GM19467 (cell line): ENCODE measurements around the gene RBBP5.

Experiments used
- ATAC-seq: cut with Tn5 transposase; IDR thresholded peaks from one replicate; pipeline ENCODE4 v1.9.1; 2021; ENCODE audit warnings: mild to moderate bottlenecking, moderate library complexity; ENCODE audit not compliant: unreplicated experiment

Gene RBBP5

GRCh38 chr1:205076245-205076761 is 45.5 kb downstream of the RBBP5 start:
- ATAC-seq = no peak

- ATAC-seq = no peak
Observed at GRCh38 chr1:205075642-205076155, 46.1 kb downstream of the RBBP5 start.

DNA sequence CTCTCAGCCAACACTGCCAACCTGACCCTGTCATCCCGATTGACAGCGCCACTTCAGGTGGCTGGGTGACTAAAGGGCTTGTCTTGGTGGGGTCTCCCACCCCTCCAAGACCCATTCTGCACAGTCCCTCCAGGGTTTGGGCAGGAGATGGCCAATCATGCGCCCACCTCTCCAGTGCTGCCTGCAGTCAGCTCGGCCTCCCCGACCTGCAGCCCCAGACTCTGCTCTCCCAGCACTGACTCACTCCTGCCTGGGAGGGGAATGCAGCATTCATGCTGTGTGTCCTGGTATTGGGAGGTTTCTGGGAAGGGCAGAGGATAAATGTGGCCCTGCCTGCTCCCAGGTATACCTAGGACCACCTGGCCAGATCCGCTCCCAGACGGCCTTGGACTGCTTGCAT is 47.3 kb downstream of the RBBP5 start:
- ATAC-seq = no peak

GRCh38 chr1:205074084-205074483 is 47.7 kb downstream of the RBBP5 start:
- ATAC-seq = no peak

DNA sequence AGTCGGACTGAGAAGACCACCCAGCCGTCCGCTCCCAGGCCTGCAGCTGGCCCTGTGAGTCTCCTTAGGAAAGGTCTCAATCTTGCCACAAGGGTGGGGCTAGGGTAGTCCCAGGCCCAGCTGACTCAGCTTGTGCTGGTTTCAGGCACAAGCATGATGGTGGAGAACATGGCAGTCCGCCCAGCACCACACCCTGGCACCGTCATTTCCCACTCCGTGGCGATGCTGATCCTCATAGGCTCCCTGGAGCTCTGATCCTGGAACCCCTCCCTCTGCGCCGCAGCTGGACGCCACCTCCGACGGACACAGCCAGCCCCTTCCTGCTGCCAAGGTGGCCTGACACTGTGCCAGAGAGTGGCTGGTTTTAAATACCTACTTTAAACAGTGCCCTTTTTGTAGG is 48.3 kb downstream of the RBBP5 start:
- no peak for ATAC-seq

GRCh38 chr1:205072881-205073280 is 48.9 kb downstream of the RBBP5 start:
- no peak for ATAC-seq

- no peak for ATAC-seq
Observed at GRCh38 chr1:205072286-205072685, 49.5 kb downstream of the RBBP5 start.

GRCh38 chr1:205071801-205072200 is 50.0 kb downstream of the RBBP5 start:
- no peak for ATAC-seq

GRCh38 chr1:205071028-205071409 is 50.8 kb downstream of the RBBP5 start:
- ATAC-seq = no peak

DNA sequence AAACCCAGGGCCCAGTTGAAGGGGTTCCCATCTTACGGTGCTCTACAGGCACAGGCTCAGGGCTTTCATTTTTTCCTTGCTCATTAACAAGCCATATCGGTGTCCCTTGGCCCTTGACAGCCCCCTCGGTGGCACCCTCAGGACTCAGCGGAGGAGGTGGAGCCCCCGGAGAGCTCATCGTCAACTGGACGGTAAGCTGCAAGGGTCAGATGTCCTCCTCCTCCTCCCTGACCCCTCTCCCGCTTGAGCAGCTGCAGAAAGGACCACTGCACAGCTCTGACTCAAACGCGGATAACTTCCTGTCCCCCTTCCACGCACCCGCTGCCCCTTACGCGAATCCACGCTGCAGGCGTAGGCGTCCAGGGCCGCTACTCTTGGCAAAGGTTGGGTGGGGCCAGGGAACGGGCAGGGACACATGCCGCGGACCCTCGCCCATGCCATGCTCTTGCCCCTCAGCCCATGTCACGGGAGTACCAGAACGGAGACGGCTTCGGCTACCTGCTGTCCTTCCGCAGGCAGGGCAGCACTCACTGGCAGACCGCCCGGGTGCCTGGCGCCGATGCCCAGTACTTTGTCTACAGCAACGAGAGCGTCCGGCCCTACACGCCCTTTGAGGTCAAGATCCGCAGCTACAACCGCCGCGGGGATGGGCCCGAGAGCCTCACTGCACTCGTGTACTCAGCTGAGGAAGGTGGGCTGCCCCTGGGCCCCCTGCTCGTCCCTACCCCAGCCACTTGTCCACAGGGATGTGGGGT is 52.2 kb downstream of the RBBP5 start:
- ATAC-seq = no peak

- ATAC-seq = no peak
Observed at GRCh38 chr1:205068457-205069040, 53.2 kb downstream of the RBBP5 start.

DNA sequence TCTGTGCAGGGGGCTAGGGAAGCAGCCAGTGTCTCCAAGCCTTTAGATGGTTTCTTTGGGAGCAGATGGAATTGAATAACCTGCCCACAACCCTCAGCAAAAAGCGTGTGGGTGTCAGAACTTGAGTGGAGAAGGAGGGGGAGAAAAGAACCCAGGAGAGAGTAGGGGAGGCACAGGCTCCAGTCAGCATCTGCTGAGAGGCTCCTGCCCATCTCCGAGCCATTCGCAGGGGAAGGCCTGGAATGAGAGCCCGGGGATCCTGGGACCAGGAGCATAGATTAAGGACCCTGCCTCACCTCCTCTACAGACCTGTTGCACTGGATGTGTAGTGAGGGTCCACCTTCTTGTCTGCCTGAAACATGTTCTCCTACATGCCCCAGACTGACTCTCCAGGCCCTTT is 53.8 kb downstream of the RBBP5 start:
- no peak for ATAC-seq

DNA sequence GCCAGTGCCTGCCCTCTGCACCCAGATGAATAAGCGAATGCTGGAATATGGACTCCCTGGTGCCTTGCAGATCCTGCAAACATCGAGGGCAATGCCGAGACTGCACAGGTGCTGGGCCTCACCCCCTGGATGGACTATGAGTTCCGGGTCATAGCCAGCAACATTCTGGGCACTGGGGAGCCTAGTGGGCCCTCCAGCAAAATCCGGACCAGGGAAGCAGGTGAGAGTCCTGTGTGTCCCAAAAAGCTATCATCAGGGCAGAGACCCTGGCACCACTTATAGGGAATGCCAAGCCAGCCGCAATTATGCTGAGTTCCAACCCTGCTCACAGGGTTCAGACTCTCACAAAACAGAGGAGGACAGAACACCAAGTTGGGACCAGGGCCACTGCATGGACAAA is 54.7 kb downstream of the RBBP5 start:
- ATAC-seq = no peak

DNA sequence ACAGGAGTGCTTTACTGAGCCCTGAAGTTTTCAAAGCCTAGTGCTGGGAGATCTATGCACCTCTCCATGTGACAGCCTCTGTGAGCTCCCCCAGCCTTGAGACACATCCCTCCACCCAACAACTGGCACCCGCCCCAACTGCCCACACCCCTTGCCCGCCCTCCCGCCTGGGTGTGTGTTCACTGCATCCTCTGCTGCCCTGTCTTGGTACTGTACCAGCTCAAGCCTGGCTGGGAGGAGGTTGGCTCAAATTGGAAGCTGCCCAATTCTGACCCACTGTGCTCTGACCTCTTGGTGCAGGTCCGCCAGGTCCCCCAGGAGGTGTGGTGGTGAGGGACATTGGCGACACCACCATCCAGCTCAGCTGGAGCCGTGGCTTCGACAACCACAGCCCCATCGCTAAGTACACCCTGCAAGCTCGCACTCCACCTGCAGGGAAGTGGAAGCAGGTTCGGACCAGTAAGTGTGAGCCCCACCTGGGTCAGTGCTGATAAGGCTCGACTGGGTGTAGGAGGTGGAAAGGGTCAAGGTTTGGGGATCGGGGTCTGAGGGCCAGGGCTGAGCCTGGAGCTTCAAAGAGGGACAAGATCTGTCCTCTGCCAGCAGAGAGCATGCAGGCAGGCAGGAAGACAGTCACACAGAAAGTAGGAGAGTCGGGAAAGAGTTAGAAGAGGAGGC is 55.5 kb downstream of the RBBP5 start:
- ATAC-seq = no peak

GRCh38 chr1:205065666-205066065 is 56.1 kb downstream of the RBBP5 start:
- ATAC-seq = no peak

GRCh38 chr1:205064741-205065316 is 56.9 kb downstream of the RBBP5 start:
- ATAC-seq = no peak

- ATAC-seq = no peak
Observed at GRCh38 chr1:205064301-205064700, 57.5 kb downstream of the RBBP5 start.

- ATAC-seq = no peak
Observed at GRCh38 chr1:205062895-205063294, 58.9 kb downstream of the RBBP5 start.

GRCh38 chr1:205062319-205062718 is 59.5 kb downstream of the RBBP5 start:
- no peak for ATAC-seq

DNA sequence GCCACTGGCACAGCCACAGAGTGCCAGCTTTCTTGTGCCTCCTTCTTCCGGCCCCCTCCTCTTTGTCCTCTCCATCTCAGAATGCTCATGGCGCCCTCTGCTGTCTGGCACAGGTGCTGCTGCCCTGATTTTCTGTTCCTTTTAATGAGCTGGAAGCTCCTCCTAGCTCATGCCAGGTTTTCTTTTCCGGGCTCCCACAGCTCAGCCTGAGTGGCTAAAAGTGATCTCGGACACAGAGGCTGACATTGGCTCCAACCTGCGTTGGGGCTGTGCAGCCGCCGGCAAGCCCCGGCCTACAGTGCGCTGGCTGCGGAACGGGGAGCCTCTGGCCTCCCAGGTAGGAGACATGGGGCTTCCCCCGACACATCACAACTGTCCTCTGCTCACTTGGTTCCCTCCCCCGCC is 60.1 kb downstream of the RBBP5 start:
- ATAC-seq = no peak

GRCh38 chr1:205061227-205061626 is 60.6 kb downstream of the RBBP5 start:
- ATAC-seq = no peak
